ENCODE measurements around the gene DOK7. TPM values are rescaled to one million over a fixed set of nuclear protein-coding genes. Genes with fewer than 3 reads are reported as not detected.

DOK7 gene
- total and polyA plus RNA-seq, 4 donors: 0.13 to 0.84 (median 0.46) TPM

- Histone ChIP-seq H3K36me3 (ENCODE audit: control insufficient read depth in 4 of 4, insufficient read depth in 3 of 4, low read depth in 1 of 4, low read length in 3 of 4) (peaks cover 17 to 83% (median 38%) of the 10 kb centered on the region in 4 donors), H3K4me1 (ENCODE audit: control insufficient read depth in 4 of 4, insufficient read depth in 4 of 4, low read length in 3 of 4) (no peaks in the 10 kb centered on the region), H3K9me3 (ENCODE audit: control insufficient read depth in 4 of 4, low read length in 3 of 4) (no peaks in the 10 kb centered on the region), H3K27me3 (ENCODE audit: control insufficient read depth in 4 of 4, insufficient read depth in 4 of 4, low read length in 3 of 4) (no peaks in the 10 kb centered on the region), H3K9ac (ENCODE audit: low read depth in 1 of 2, low read length in 2 of 2) (no peak overlapping the region), H3K27ac (ENCODE audit: low read depth in 1 of 2, low read length in 2 of 2) (no peak overlapping the region), H3K4me3 (ENCODE audit: low read depth in 1 of 3, low read length in 3 of 3) (no peak overlapping the region)
- TF ChIP-seq JUND (IDR thresholded peaks at IDR 0.05) (no peak), REST (IDR thresholded peaks at IDR 0.05) (no peak), EGR1 (IDR thresholded peaks at IDR 0.05; ENCODE audit: low read depth in 2 of 2) (no peak)
- DNase-seq (ENCODE audit: low spot score): no peak
- WGBS: 94% methylated on average over 31 of the region's 31 CpGs
Measured at GRCh38 chr4:3520796-3521600, 57.9 kb downstream of the DOK7 start.

DNA sequence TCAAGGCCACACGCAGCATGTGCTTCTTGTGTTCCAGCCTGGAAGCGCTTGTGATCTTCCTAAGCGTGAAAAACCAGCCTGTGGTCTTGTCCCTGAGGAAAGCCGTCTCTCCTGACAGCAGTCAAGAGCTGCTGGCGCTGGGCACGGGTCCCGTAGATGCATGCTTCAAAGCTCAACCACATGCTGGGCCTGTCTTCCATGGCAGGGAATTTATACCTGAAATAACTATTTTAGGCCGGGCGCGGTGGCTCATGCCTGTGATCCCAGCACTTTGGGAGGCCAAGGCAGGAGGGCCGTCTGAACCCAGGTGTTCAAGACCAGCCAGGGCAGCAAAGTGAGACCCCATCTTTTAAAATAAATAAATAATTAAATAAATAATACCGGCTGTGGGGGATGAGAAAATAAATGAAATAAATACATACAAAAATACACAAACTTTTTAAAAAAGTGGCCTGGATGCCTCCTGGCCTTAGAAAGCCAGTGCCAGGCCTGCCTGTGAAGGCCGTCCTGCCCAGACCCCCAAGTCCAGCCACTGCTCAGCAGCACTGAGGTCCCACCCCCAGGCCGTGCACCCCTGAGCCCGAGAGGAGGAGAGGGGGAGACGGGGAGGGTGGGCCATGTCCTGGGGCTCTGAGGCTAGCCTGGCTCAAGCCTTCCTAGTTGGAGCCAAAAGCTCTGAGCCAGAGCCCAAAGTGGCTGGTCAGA lies 58.7 kb downstream of the DOK7 start:
- Histone ChIP-seq H3K4me3 (ENCODE audit: low read depth in 1 of 3, low read length in 3 of 3) (no peak overlapping the region), H3K27me3 (ENCODE audit: control insufficient read depth in 4 of 4, insufficient read depth in 4 of 4, low read length in 3 of 4) (no peaks in the 10 kb centered on the region), H3K27ac (ENCODE audit: low read depth in 1 of 2, low read length in 2 of 2) (no peak overlapping the region), H3K4me1 (ENCODE audit: control insufficient read depth in 4 of 4, insufficient read depth in 4 of 4, low read length in 3 of 4) (no peaks in the 10 kb centered on the region), H3K9ac (ENCODE audit: low read depth in 1 of 2, low read length in 2 of 2) (no peak overlapping the region), H3K9me3 (ENCODE audit: control insufficient read depth in 4 of 4, low read length in 3 of 4) (no peaks in the 10 kb centered on the region), H3K36me3 (ENCODE audit: control insufficient read depth in 4 of 4, insufficient read depth in 3 of 4, low read depth in 1 of 4, low read length in 3 of 4) (peaks cover 14 to 75% (median 37%) of the 10 kb centered on the region in 4 donors)
- DNase-seq (ENCODE audit: low spot score): no peak
- 97% methylated on average over 16 of the region's 16 CpGs for WGBS
- TF ChIP-seq ATF3 (IDR thresholded peaks at IDR 0.05): no peak
- no peak for TF ChIP-seq RXRA (IDR thresholded peaks at IDR 0.05)
- TF ChIP-seq FOXA2 (IDR thresholded peaks at IDR 0.05): no peak
- no peak for TF ChIP-seq RAD21 (IDR thresholded peaks at IDR 0.05)
- no peak for TF ChIP-seq MAX (IDR thresholded peaks at IDR 0.05)
- no peak for TF ChIP-seq NR2F2 (IDR thresholded peaks at IDR 0.05)
- no peak for TF ChIP-seq ZBTB33 (IDR thresholded peaks at IDR 0.05)
- TF ChIP-seq JUND (IDR thresholded peaks at IDR 0.05): no peak
- no peak for TF ChIP-seq HNF4A (conservative IDR thresholded peaks at IDR 0.05)
- TF ChIP-seq SP1 (IDR thresholded peaks at IDR 0.05): no peak
- no peak for TF ChIP-seq EGR1 (IDR thresholded peaks at IDR 0.05; ENCODE audit: low read depth in 2 of 2)
- TF ChIP-seq CTCF (IDR thresholded peaks at IDR 0.05; ENCODE audit: low read depth, low read length, missing input control): no peak
- no peak for TF ChIP-seq FOXA1 (IDR thresholded peaks at IDR 0.05)
- no peak for TF ChIP-seq HNF4G (IDR thresholded peaks at IDR 0.05)
- TF ChIP-seq GABPA (IDR thresholded peaks at IDR 0.05 in 1 of 2, conservative IDR thresholded peaks at IDR 0.05 in 1 of 2): no peak
- no peak for TF ChIP-seq REST (IDR thresholded peaks at IDR 0.05)
- TF ChIP-seq YY1 (IDR thresholded peaks at IDR 0.05): no peak
